ENCODE data around the gene EFTUD2. TPM values are rescaled to one million over a fixed set of nuclear protein-coding genes. Genes with fewer than 3 reads are reported as not detected.

EFTUD2 gene
- total RNA-seq, 2 donors from 2014 or later = 56.0 to 88.0 TPM

GRCh38 chr17:44875761-44876160 lies 23.5 kb downstream of the EFTUD2 start:
- Histone ChIP-seq H3K4me1 (replicated peaks) (no peaks in the 10 kb centered on the region), H3K27me3 (replicated peaks; ENCODE audit: insufficient read depth) (no peaks in the 10 kb centered on the region), H3K27ac (no peak overlapping the region), H3K36me3 (peaks cover 0 to 15% of the 10 kb centered on the region in 2 donors), H3K9me3 (no peaks in the 10 kb centered on the region), H3K4me3 (no peak overlapping the region)
- no peak for DNase-seq (ENCODE audit: low spot score)
- WGBS = 96% methylated on average over 6 of the region's 6 CpGs
- TF ChIP-seq POLR2AphosphoS5 (IDR thresholded peaks at IDR 0.05) = no peak
- intact Hi-C loops (cut with DNase I) = no loop called here

DNA sequence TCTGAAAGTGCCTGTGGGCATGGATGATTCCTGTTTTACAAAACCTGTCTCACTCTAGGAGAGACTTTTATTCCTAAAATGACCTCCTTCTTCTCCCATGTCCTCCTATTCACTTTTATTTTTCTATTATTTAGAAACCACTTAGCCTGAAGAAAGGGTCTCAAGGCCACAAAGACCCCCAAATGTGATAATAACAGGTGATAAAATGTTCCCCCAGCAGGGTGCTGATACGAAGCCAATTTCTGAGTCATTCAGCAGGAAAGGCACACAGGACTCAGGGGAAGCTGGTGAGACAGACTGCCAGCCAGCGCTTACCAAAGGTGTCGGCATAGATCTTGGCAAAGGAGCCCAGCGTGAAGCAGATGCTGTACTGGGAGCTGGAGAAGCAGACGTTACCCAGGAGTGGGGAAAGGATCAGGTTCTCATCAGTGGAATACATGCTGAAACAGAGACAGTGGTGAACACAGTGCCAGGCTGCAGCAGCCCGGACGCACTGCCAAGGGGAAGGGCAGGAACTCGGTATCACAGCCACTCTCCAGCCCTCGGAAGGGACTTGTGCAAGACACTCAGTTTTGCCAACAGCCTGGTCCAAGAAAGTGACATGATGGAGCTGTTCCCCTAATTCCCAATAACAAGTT lies 27.0 kb downstream of the EFTUD2 start:
- intact Hi-C loops (cut with DNase I) = loop anchor here (2.0 kb wide), 1 partner anchor 93 kb away; no protein-coding TSS in a partner anchor
- TF ChIP-seq POLR2AphosphoS5 (IDR thresholded peaks at IDR 0.05) = no peak
- TF ChIP-seq POLR2A (IDR thresholded peaks at IDR 0.05) = no peak
- TF ChIP-seq CTCF (IDR thresholded peaks at IDR 0.05) = no peak
- H3K27ac ChIP-seq = peak overlapping the region in 1 of 2 donors; percentile 17
- DNase-seq (ENCODE audit: low spot score) = no peak
- WGBS = 50% methylated on average over 9 of the region's 9 CpGs
- H3K4me1 ChIP-seq (replicated peaks) = no peaks in the 10 kb centered on the region
- H3K9me3 ChIP-seq = no peaks in the 10 kb centered on the region
- peaks cover 0 to 7% of the 10 kb centered on the region in 2 donors for H3K36me3 ChIP-seq
- no peaks in the 10 kb centered on the region for H3K27me3 ChIP-seq (replicated peaks; ENCODE audit: insufficient read depth)
- no peak overlapping the region for H3K4me3 ChIP-seq

GRCh38 chr17:44871556-44871955 lies 27.7 kb downstream of the EFTUD2 start:
- Histone ChIP-seq H3K4me1 (replicated peaks) (no peaks in the 10 kb centered on the region), H3K4me3 (no peak overlapping the region), H3K9me3 (no peaks in the 10 kb centered on the region), H3K27me3 (replicated peaks; ENCODE audit: insufficient read depth) (no peaks in the 10 kb centered on the region), H3K36me3 (peaks cover 0 to 7% of the 10 kb centered on the region in 2 donors), H3K27ac (no peak overlapping the region)
- DNase-seq (ENCODE audit: low spot score) = no peak
- intact Hi-C loops (cut with DNase I) = no loop called here
- 96% methylated on average over 12 of the region's 12 CpGs for WGBS
- TF ChIP-seq POLR2AphosphoS5 (IDR thresholded peaks at IDR 0.05) (no peak), POLR2A (IDR thresholded peaks at IDR 0.05) (no peak), CTCF (IDR thresholded peaks at IDR 0.05) (no peak)

- WGBS = 78% methylated on average over 3 of the region's 3 CpGs
- no peak for DNase-seq (ENCODE audit: low spot score)
- no peaks in the 10 kb centered on the region for H3K9me3 ChIP-seq
- TF ChIP-seq CTCF (IDR thresholded peaks at IDR 0.05) (no peak), POLR2AphosphoS5 (IDR thresholded peaks at IDR 0.05) (no peak), POLR2A (IDR thresholded peaks at IDR 0.05) (no peak)
- H3K27me3 ChIP-seq (replicated peaks; ENCODE audit: insufficient read depth) = no peaks in the 10 kb centered on the region
- H3K4me1 ChIP-seq (replicated peaks) = no peaks in the 10 kb centered on the region
- no peak overlapping the region for H3K4me3 ChIP-seq
- H3K36me3 ChIP-seq = peaks cover 0 to 7% of the 10 kb centered on the region in 2 donors
- intact Hi-C loops (cut with DNase I) = loop anchor here (5.0 kb wide), 1 partner anchor 41 kb away; no protein-coding TSS in a partner anchor
- H3K27ac ChIP-seq = peak overlapping the region in 1 of 2 donors; percentile 16
Measured at GRCh38 chr17:44867841-44868240, 31.4 kb downstream of the EFTUD2 start.

GRCh38 chr17:44865931-44866330 lies 33.3 kb downstream of the EFTUD2 start:
- intact Hi-C loops (cut with DNase I) = loop anchor here (5.0 kb wide), 1 partner anchor 39 kb away; no protein-coding TSS in a partner anchor
- peaks cover 0 to 2% of the 10 kb centered on the region in 2 donors for H3K36me3 ChIP-seq
- H3K4me3 ChIP-seq = no peak overlapping the region
- H3K27me3 ChIP-seq (replicated peaks; ENCODE audit: insufficient read depth) = no peaks in the 10 kb centered on the region
- H3K4me1 ChIP-seq (replicated peaks) = no peaks in the 10 kb centered on the region
- H3K9me3 ChIP-seq = no peaks in the 10 kb centered on the region
- TF ChIP-seq POLR2AphosphoS5 (IDR thresholded peaks at IDR 0.05) = no peak
- no peak for TF ChIP-seq CTCF (IDR thresholded peaks at IDR 0.05)
- no peak for TF ChIP-seq POLR2A (IDR thresholded peaks at IDR 0.05)
- no peak overlapping the region for H3K27ac ChIP-seq
- no peak for DNase-seq (ENCODE audit: low spot score)
- 73% methylated on average over 6 of the region's 6 CpGs for WGBS
